ENCODE results near the gene CSNK1D. TPM values are rescaled to one million over a fixed set of nuclear protein-coding genes. Genes with fewer than 3 reads are reported as not detected.

The CSNK1D gene
- total and polyA plus RNA-seq, 9 donors, result 46.0 to 160 (median 121) TPM

DNA sequence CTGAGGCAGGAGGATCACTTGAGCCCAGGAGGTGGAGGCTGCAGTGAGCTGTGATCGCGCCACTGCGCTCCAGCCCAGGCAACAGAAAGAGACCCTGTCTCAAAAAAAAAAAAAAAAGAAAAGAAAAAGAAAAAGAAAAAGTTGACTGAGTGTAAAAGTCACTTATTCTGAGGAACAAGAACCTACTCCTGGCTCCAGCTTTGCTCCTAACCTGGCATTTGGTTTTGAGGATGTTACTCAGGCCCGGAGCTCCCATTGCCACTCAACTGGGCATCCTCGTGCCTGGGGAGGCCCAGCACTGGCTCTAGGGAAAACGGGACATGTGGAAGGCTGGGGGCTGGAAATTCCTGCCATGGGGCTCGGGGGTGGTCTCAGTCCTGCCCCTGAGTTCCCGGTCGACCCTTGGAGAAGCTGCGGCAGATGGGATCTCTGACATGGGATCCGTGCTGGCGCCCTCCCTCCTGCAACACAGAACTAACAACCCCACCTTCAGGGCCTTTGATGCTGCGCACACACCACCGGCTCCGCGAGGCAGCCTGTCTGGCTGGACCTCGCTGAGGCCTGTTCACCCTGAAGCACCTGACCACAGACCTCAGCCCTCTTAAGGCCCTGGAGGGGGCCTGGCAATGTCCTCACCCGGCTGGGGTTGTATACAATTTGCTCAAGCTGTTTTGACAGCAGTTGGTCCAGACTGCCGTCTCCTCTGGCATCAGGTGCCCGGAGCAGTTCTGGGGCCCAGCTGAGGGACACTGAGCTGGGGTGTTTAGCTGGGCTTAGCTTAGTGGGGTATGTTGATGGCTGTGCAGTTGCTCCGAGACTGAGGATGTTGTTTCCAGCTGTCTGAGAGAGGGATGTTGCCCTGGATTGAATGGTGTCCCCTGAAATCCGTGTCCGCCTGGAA, 31.6 kb upstream of the CSNK1D start:
- Histone ChIP-seq H3K4me3 (no peak overlapping the region), H3K4me1 (ENCODE audit: insufficient read depth) (peaks cover 2% of the 10 kb centered on the region), H3K27me3 (no peaks in the 10 kb centered on the region), H3K9me3 (no peaks in the 10 kb centered on the region), H3K36me3 (no peaks in the 10 kb centered on the region), H3K27ac (no peak overlapping the region)
- TF ChIP-seq POLR2A (IDR thresholded peaks at IDR 0.05), result no peak
- TF ChIP-seq, protein P1, sequence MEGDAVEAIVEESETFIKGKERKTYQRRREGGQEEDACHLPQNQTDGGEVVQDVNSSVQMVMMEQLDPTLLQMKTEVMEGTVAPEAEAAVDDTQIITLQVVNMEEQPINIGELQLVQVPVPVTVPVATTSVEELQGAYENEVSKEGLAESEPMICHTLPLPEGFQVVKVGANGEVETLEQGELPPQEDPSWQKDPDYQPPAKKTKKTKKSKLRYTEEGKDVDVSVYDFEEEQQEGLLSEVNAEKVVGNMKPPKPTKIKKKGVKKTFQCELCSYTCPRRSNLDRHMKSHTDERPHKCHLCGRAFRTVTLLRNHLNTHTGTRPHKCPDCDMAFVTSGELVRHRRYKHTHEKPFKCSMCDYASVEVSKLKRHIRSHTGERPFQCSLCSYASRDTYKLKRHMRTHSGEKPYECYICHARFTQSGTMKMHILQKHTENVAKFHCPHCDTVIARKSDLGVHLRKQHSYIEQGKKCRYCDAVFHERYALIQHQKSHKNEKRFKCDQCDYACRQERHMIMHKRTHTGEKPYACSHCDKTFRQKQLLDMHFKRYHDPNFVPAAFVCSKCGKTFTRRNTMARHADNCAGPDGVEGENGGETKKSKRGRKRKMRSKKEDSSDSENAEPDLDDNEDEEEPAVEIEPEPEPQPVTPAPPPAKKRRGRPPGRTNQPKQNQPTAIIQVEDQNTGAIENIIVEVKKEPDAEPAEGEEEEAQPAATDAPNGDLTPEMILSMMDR (IDR thresholded peaks at IDR 0.05), result no peak
- TF ChIP-seq EP300 (IDR thresholded peaks at IDR 0.05), result no peak
- no peak for DNase-seq
- 87 to 89% (median 87%) methylated on average over 23 of the region's 23 CpGs for WGBS, 3 donors
- intact Hi-C loops (cut with DNase I), result no loop called here

GRCh38 chr17:82303944-82304808, 30.7 kb upstream of the CSNK1D start:
- Histone ChIP-seq H3K4me1 (ENCODE audit: insufficient read depth) (peaks cover 2% of the 10 kb centered on the region), H3K9me3 (no peaks in the 10 kb centered on the region), H3K27ac (no peak overlapping the region), H3K27me3 (no peaks in the 10 kb centered on the region), H3K36me3 (no peaks in the 10 kb centered on the region), H3K4me3 (no peak overlapping the region)
- TF ChIP-seq, protein P1 (IDR thresholded peaks at IDR 0.05), result no peak
- no peak for TF ChIP-seq POLR2A (IDR thresholded peaks at IDR 0.05)
- no peak for TF ChIP-seq EP300 (IDR thresholded peaks at IDR 0.05)
- WGBS, 3 donors, result 54 to 58% (median 55%) methylated on average over 24 to 26 of the region's 26 CpGs
- peak in 2 of 5 donors; percentile 49 to 56 for DNase-seq
- intact Hi-C loops (cut with DNase I), result no loop called here

DNA sequence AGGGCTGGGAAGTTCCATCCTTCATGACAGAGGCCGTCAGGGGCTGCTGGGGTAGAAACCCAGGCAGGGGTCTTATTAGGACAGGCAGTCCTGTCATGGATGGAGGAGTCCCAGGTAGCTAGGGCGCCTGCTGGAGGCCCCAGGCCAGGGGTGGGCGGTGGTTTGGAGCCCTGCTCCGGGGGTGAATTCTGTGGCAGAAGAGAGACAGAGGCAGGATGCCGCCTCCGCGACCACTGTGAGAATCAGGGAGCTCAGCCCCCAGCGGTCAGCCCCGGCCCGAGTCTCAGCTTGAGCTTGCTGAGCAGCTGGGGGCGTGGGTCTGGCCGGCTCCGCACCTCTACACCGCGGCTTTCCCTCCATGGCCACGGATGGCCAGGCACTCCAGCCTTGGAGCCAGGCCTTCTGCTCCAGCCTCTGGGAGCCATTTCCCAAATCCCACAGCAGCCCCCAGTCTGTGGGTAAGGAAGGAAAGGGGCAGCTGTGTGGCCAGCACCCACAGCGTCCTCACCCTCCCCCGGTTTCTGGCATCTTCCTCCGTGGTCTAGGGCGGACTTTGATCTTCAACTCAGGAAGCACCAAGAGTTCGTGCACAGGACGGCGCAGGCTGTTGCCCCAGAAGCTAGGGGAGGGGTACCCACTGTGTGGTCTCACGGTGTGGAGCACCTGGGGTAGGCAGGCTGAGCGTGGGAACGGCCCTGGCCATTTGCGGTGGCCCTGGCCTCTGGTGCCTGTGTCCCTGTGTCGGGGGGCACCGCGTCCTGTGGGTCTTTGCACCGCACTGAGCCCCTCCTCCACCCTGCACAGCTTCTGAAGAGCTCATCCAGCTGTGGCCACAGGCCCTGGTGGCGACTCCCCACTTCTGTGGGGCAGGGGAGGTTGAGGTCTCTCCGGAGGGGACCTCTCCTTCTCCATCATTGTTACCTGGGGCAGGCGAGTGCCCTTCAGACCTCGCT, 29.8 kb upstream of the CSNK1D start:
- no peak for DNase-seq
- Histone ChIP-seq H3K27me3 (no peaks in the 10 kb centered on the region), H3K9me3 (no peaks in the 10 kb centered on the region), H3K36me3 (no peaks in the 10 kb centered on the region), H3K27ac (no peak overlapping the region), H3K4me1 (ENCODE audit: insufficient read depth) (peaks cover 2% of the 10 kb centered on the region), H3K4me3 (no peak overlapping the region)
- intact Hi-C loops (cut with DNase I), result no loop called here
- TF ChIP-seq EP300 (IDR thresholded peaks at IDR 0.05) (no peak), POLR2A (IDR thresholded peaks at IDR 0.05) (no peak)
- TF ChIP-seq, protein P1 (IDR thresholded peaks at IDR 0.05), result no peak
- WGBS, 3 donors, result 80 to 85% (median 84%) methylated on average over 35 of the region's 35 CpGs

GRCh38 chr17:82302568-82302963, 29.1 kb upstream of the CSNK1D start:
- no peak overlapping the region for H3K4me3 ChIP-seq
- WGBS, 3 donors, result 92 to 97% (median 93%) methylated on average over 10 to 15 of the region's 15 CpGs
- no peak for TF ChIP-seq EP300 (IDR thresholded peaks at IDR 0.05)
- TF ChIP-seq, protein P1 (IDR thresholded peaks at IDR 0.05), result no peak
- TF ChIP-seq POLR2A (IDR thresholded peaks at IDR 0.05), result no peak
- peaks cover 7% of the 10 kb centered on the region for H3K4me1 ChIP-seq (ENCODE audit: insufficient read depth)
- H3K27ac ChIP-seq, result no peak overlapping the region
- no peaks in the 10 kb centered on the region for H3K27me3 ChIP-seq
- intact Hi-C loops (cut with DNase I), result no loop called here
- no peak for DNase-seq
- H3K9me3 ChIP-seq, result no peaks in the 10 kb centered on the region
- no peaks in the 10 kb centered on the region for H3K36me3 ChIP-seq

Measured in ovary (tissue), 9 donors.